DOHH2 (cell line): ENCODE measurements around the gene GNG12.

Source experiments
- CTCF ChIP-seq: fragments of 200-600 bp; sonication (generic); IDR thresholded peaks from one replicate; pipeline ENCODE4 v1.5.1; 2014; ENCODE audit warnings: antibody characterized with exemption, mild to moderate bottlenecking, low read depth, low read length; ENCODE audit not compliant: poor library complexity, severe bottlenecking
- EZH2phosphoT487 ChIP-seq: fragments of 200-600 bp; sonication (generic); IDR thresholded peaks from 2 replicates; pipeline ENCODE4 v1.6.1; 2017; ENCODE audit warnings: borderline replicate concordance, mild to moderate bottlenecking, antibody characterized with exemption, low read length, moderate library complexity, mixed read lengths

GRCh38 chr1:67803380-67804279 lies 29.6 kb downstream of the GNG12 start:
- TF ChIP-seq CTCF (no peak), EZH2phosphoT487 (no peak)
